ENCODE results near the gene CLEC10A.
"Not testable (repeated sequence)": the region's sequence is repeated elsewhere in the genome, so short reads cannot be mapped to it uniquely, and the experiment has no call there.

The CLEC10A gene

GRCh38 chr17:7079581-7080455 is at the start of gene CLEC10A:
TSS of gene CLEC10A (minus strand) at chr17:7080251. CDS start at chr17:7078812, 1,439 bp downstream.
- no peak for DNase-seq

GRCh38 chr17:7129311-7129710 is 49.3 kb upstream of the CLEC10A start:
- DNase-seq: no peak

GRCh38 chr17:7128160-7128559 is 48.1 kb upstream of the CLEC10A start:
- DNase-seq: no peak

- DNase-seq: not testable (repeated sequence)
These were observed 47.5 kb upstream of the CLEC10A start for GRCh38 chr17:7127501-7127900.

GRCh38 chr17:7126386-7126785 is 46.3 kb upstream of the CLEC10A start:
- not testable (repeated sequence) for DNase-seq

- no peak for DNase-seq
These were observed 44.9 kb upstream of the CLEC10A start for GRCh38 chr17:7124923-7125322.

- no peak for DNase-seq
These were observed 43.8 kb upstream of the CLEC10A start for GRCh38 chr17:7123844-7124243.

- no peak for DNase-seq
These were observed 42.3 kb upstream of the CLEC10A start for GRCh38 chr17:7122381-7122780.

- DNase-seq: not testable (repeated sequence)
These were observed 40.6 kb upstream of the CLEC10A start for GRCh38 chr17:7120635-7121034.

- DNase-seq: no peak
These were observed 40.1 kb upstream of the CLEC10A start for GRCh38 chr17:7120123-7120522.

GRCh38 chr17:7119314-7119713 is 39.3 kb upstream of the CLEC10A start:
- no peak for DNase-seq

- no peak for DNase-seq
These were observed 35.0 kb upstream of the CLEC10A start for GRCh38 chr17:7114875-7115614.

GRCh38 chr17:7114241-7114874 is 34.3 kb upstream of the CLEC10A start, which contains the start of gene ASGR2:
TSS of gene ASGR2 (minus strand) at chr17:7114822. CDS start at chr17:7114240, 582 bp downstream.
- DNase-seq: no peak

- no peak for DNase-seq
These were observed 33.4 kb upstream of the CLEC10A start for GRCh38 chr17:7113273-7114071.

- DNase-seq: no peak
These were observed 32.6 kb upstream of the CLEC10A start for GRCh38 chr17:7112510-7113108.

GRCh38 chr17:7111784-7112509 is 31.9 kb upstream of the CLEC10A start:
- DNase-seq: no peak

GRCh38 chr17:7110617-7111306 is 30.7 kb upstream of the CLEC10A start:
- DNase-seq: no peak

- DNase-seq: no peak
These were observed 29.6 kb upstream of the CLEC10A start for GRCh38 chr17:7109461-7110322.

- no peak for DNase-seq
These were observed 28.9 kb upstream of the CLEC10A start for GRCh38 chr17:7108981-7109380.

GRCh38 chr17:7108560-7108925 is 28.5 kb upstream of the CLEC10A start:
- no peak for DNase-seq

Measured in retina (tissue), 1 donor.